HFFc6 (cell line): ENCODE results near the gene MARVELD2. TPM values are rescaled to one million over a fixed set of nuclear protein-coding genes. Genes with fewer than 3 reads are reported as not detected.
A peak's percentile ranks its signal among the peaks of the same experiment; 100 is the strongest.
"Not testable (repeated sequence)": the region's sequence is repeated elsewhere in the genome, so short reads cannot be mapped to it uniquely, and the experiment has no call there.

Source experiments
- DNase-seq: peaks from one replicate; pipeline ENCODE4 v3.0.0-alpha.2; 2018
- H3K27ac Mint-ChIP-seq: 2 replicates; pipeline ENCODE4 v1.8.0; 2020; ENCODE audit warnings: mild to moderate bottlenecking, mixed read lengths
- H3K27me3 Mint-ChIP-seq: 2 replicates; pipeline ENCODE4 v1.8.0; 2021; ENCODE audit warnings: mild to moderate bottlenecking, moderate library complexity, mixed read lengths; ENCODE audit not compliant: insufficient read depth
- H3K36me3 Mint-ChIP-seq: 2 replicates; pipeline ENCODE4 v1.8.0; 2021; ENCODE audit warnings: low read depth, mixed read lengths
- H3K4me1 Mint-ChIP-seq: 2 replicates; pipeline ENCODE4 v1.8.0; 2020; ENCODE audit warnings: low read depth, mixed read lengths
- H3K4me3 Mint-ChIP-seq: 2 replicates; pipeline ENCODE4 v1.8.0; 2020; ENCODE audit warnings: mild to moderate bottlenecking, moderate library complexity, mixed read lengths
- H3K9me3 Mint-ChIP-seq: 2 replicates; pipeline ENCODE4 v1.8.0; 2020; ENCODE audit warnings: mild to moderate bottlenecking, mixed read lengths
- total RNA-seq, 6 experiments: library from RNA; stranded (reverse); fragmentation: NEBNext Ultra II Directional; extraction: Animal tissue kit (Norgen Biotek cat#: 25700); gene quantifications; 2 replicates in 1 of 6; 3 replicates in 5 of 6; pipeline ENCODE4 v1.2.3, GENCODE V29; 2021
- TF ChIP-seq, protein P1 (sequence below): fragments of 200-600 bp; sonication (generic); IDR thresholded peaks from 2 replicates; pipeline ENCODE4 v1.5.0; 2021; ENCODE audit warnings: antibody characterized with exemption, mild to moderate bottlenecking

MARVELD2 gene
- total RNA-seq, 6 experiments from 2014 or later, result 0.16 TPM; not detected in 5

DNA sequence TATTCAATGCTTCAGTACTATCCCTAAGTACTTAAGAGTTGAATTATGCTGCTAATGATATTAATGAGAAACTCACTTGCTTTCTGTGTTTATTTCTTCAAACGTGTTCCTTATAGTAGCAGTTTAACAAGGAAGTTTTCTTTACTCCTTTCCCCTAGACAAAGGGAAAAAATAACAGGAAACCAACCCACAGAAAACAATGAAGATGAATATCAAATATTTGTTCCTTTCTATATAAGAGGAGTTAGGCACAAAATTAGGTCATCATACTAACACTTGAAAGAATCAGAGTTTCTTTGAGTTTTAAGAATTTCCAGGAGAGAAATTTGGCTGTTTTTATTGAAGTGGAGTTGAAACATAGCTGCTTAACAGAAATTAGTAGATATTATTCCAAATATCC is 62.3 kb downstream of the MARVELD2 start:
- Mint-ChIP-seq H3K9me3 (no peaks in the 10 kb centered on the region), H3K4me1 (no peaks in the 10 kb centered on the region), H3K27me3 (peaks cover 5% of the 10 kb centered on the region), H3K36me3 (no peaks in the 10 kb centered on the region), H3K27ac (no peak overlapping the region), H3K4me3 (no peak overlapping the region)
- TF ChIP-seq, protein P1, sequence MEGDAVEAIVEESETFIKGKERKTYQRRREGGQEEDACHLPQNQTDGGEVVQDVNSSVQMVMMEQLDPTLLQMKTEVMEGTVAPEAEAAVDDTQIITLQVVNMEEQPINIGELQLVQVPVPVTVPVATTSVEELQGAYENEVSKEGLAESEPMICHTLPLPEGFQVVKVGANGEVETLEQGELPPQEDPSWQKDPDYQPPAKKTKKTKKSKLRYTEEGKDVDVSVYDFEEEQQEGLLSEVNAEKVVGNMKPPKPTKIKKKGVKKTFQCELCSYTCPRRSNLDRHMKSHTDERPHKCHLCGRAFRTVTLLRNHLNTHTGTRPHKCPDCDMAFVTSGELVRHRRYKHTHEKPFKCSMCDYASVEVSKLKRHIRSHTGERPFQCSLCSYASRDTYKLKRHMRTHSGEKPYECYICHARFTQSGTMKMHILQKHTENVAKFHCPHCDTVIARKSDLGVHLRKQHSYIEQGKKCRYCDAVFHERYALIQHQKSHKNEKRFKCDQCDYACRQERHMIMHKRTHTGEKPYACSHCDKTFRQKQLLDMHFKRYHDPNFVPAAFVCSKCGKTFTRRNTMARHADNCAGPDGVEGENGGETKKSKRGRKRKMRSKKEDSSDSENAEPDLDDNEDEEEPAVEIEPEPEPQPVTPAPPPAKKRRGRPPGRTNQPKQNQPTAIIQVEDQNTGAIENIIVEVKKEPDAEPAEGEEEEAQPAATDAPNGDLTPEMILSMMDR, result no peak
- no peak for DNase-seq

DNA sequence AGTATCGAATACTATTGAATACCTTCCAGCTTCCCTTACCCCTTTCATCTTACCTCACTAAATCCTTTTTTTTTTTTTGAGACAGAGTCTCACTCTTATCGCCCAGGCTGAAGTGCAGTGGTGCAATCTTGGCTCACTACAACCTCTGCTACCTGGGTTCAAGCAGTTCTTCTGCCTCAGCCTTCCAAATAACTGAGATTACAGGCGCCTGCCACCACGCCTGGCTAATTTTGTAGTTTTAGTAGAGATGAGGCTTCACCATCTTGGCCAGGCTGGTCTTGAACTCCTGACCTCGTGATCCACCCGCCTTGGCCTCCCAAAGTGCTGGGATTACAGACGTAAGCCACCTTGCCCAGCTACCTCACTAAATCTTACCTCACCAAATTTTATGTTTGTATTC is 63.4 kb downstream of the MARVELD2 start:
- H3K27me3 Mint-ChIP-seq, H3K4me1 Mint-ChIP-seq, H3K27ac Mint-ChIP-seq, H3K36me3 Mint-ChIP-seq, H3K9me3 Mint-ChIP-seq, DNase-seq, H3K4me3 Mint-ChIP-seq: not testable (repeated sequence)

DNA sequence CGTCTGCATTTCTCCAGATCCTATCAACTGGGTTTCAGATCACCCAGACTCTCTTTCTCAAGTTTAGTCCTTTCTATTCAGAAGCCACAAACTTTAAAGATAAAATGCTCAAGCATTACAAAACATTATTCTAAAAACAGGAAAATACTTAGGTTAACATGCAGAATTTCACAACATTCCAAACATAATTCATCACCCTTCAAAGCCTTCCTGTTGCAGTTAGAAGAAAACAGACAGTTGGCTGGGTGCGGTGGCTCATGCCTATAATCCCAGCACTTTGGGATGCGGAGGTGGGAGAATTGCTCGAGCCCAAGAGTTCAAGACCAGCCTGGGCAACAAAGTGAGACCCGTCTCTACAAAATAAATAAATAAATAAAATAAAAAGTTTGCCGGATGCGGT is 70.0 kb downstream of the MARVELD2 start:
- Mint-ChIP-seq H3K9me3 (no peaks in the 10 kb centered on the region), H3K4me3 (no peak overlapping the region), H3K4me1 (peaks cover 7% of the 10 kb centered on the region), H3K27ac (no peak overlapping the region), H3K36me3 (no peaks in the 10 kb centered on the region), H3K27me3 (peaks cover 19% of the 10 kb centered on the region)
- DNase-seq, result peak; percentile 16
- TF ChIP-seq, protein P1, result no peak

DNA sequence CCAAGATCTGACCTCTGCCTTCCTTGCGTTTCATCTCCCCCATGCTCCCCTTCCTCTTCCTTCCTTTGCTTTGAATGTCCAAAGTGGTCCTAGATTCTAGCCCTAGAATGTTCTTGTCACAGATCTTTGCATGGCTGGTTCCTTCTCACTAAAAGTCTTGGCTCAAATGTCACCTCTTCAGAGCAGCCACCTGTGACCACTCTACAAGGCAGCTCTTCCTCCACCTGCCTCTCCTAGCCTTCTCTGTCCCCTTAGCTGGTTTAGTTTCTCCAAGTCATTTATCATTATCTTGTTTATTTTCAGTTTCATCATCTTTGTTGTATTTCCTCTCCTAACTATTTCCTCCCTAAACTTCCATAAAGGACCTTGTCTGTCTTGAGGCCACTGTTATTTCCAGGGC is 70.6 kb downstream of the MARVELD2 start:
- H3K4me1 Mint-ChIP-seq, result peaks cover 7% of the 10 kb centered on the region
- TF ChIP-seq, protein P1, result no peak
- no peaks in the 10 kb centered on the region for H3K36me3 Mint-ChIP-seq
- no peak overlapping the region for H3K27ac Mint-ChIP-seq
- no peak for DNase-seq
- H3K9me3 Mint-ChIP-seq, result no peaks in the 10 kb centered on the region
- peaks cover 19% of the 10 kb centered on the region for H3K27me3 Mint-ChIP-seq
- H3K4me3 Mint-ChIP-seq, result no peak overlapping the region

DNA sequence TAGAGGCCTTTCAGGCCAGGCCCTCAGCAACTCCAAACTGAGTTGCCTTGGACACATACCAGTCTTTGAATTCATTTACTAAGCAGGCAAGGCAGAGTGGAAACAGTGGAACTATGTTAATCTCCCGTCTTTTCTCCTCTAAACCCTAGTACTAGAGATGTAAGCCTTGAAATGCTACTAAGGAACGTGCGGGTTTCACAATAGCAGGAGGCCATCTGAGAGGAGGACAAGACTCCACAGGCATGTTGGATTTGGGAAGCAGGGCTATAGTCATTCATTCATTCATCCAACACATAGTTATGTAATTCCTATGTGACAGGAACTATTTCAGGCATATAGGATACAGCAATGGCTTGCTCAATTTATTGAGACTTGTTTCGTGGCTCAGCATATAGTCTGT is 74.3 kb downstream of the MARVELD2 start:
- TF ChIP-seq, protein P1, result no peak
- Mint-ChIP-seq H3K9me3 (no peaks in the 10 kb centered on the region), H3K27me3 (peaks cover 29% of the 10 kb centered on the region), H3K27ac (no peak overlapping the region), H3K36me3 (no peaks in the 10 kb centered on the region), H3K4me3 (no peak overlapping the region), H3K4me1 (peaks cover 7% of the 10 kb centered on the region)
- no peak for DNase-seq

DNA sequence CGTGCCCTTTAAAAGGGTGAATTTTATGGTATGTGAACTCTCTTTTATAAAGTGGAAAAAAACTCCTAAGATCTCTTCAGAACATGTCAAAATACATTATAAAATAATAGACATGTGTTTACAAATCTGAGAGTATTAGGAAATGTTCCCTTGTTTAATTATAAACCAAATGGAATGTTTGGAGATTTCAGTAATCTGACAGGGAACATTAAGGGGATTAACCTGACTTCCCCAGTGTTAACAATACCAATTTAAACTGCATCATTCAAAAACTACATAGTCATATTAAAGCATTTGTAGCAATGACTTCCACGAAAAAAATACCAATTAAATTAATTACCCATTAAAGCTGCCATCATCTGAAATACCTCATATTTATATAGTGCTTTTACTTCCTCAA is 76.1 kb downstream of the MARVELD2 start:
- TF ChIP-seq, protein P1, result no peak
- Mint-ChIP-seq H3K4me3 (no peak overlapping the region), H3K4me1 (no peaks in the 10 kb centered on the region), H3K9me3 (no peaks in the 10 kb centered on the region), H3K27ac (no peak overlapping the region), H3K36me3 (no peaks in the 10 kb centered on the region), H3K27me3 (peaks cover 32% of the 10 kb centered on the region)
- no peak for DNase-seq
